ENCODE results near the gene EML2.
A peak's percentile ranks its signal among the peaks of the same experiment; 100 is the strongest.
"Not testable (repeated sequence)": the region's sequence is repeated elsewhere in the genome, so short reads cannot be mapped to it uniquely, and the experiment has no call there.

The EML2 gene

GRCh38 chr19:45638930-45639729, at the start of gene EML2:
EML2 (minus strand) TSS chr19:45639397; CDS start chr19:45639376, 21 bp downstream.
- DNase-seq, result peak; percentile 50

GRCh38 chr19:45687599-45687998, 48.4 kb upstream of the EML2 start:
- DNase-seq, result no peak

- not testable (repeated sequence) for DNase-seq
Observed at GRCh38 chr19:45685045-45685444, 45.8 kb upstream of the EML2 start.

- no peak for DNase-seq
Observed at GRCh38 chr19:45682908-45683307, 43.7 kb upstream of the EML2 start.

- DNase-seq, result no peak
Observed at GRCh38 chr19:45682117-45682516, 42.9 kb upstream of the EML2 start.

- peak; percentile 73 for DNase-seq
Observed at GRCh38 chr19:45681391-45682015, 42.3 kb upstream of the EML2 start.

GRCh38 chr19:45677351-45678230, 38.4 kb upstream of the EML2 start:
- peak; percentile 93 for DNase-seq

- peak; percentile 46 for DNase-seq
Observed at GRCh38 chr19:45676851-45677263, 37.7 kb upstream of the EML2 start.

- DNase-seq, result peak; percentile 56
Observed at GRCh38 chr19:45674946-45675345, 35.7 kb upstream of the EML2 start.

GRCh38 chr19:45670670-45671453, 31.7 kb upstream of the EML2 start:
- DNase-seq, result no peak

- peak; percentile 29 for DNase-seq
Observed at GRCh38 chr19:45668342-45668871, 29.2 kb upstream of the EML2 start.

- peak; percentile 56 for DNase-seq
Observed at GRCh38 chr19:45667620-45668341, 28.6 kb upstream of the EML2 start, which contains the start of gene GIPR. GIPR (plus strand) TSS chr19:45668221; CDS start chr19:45669521, 1,300 bp downstream.

- DNase-seq, result no peak
Observed at GRCh38 chr19:45664575-45664974, 25.4 kb upstream of the EML2 start.

- no peak for DNase-seq
Observed at GRCh38 chr19:45663800-45664199, 24.6 kb upstream of the EML2 start.

GRCh38 chr19:45660636-45661035, 21.4 kb upstream of the EML2 start:
- no peak for DNase-seq

- no peak for DNase-seq
Observed at GRCh38 chr19:45659096-45659729, 20.0 kb upstream of the EML2 start.

- DNase-seq, result no peak
Observed at GRCh38 chr19:45657520-45658167, 18.4 kb upstream of the EML2 start.

- DNase-seq, result no peak
Observed at GRCh38 chr19:45655073-45655472, 15.9 kb upstream of the EML2 start.

- peak; percentile 98 for DNase-seq
Observed at GRCh38 chr19:45653634-45654033, 14.4 kb upstream of the EML2 start.

GRCh38 chr19:45650722-45651121, 11.5 kb upstream of the EML2 start:
- DNase-seq, result no peak

All from NCI-H2171 treated with DMSO at 0.1 percent for 48 hours (cell line).